Measurements from ENCODE around the gene KRT85. TPM values are rescaled to one million over a fixed set of nuclear protein-coding genes. Genes with fewer than 3 reads are reported as not detected.

Gene KRT85
- total RNA-seq, 2 experiments from 2014 or later = not detected

GRCh38 chr12:52401926-52402325 is 34.6 kb upstream of the KRT85 start:
- TF ChIP-seq CTCF (conservative IDR thresholded peaks at IDR 0.05; ENCODE audit: low read length) (no peak), EZH2phosphoT487 (IDR thresholded peaks at IDR 0.05; ENCODE audit: borderline replicate concordance, low read depth, low read length) (no peak)
- Histone ChIP-seq H3K36me3 (ENCODE audit: insufficient read depth, low read length) (no peaks in the 10 kb centered on the region), H4K20me1 (ENCODE audit: insufficient read depth, low read length) (no peaks in the 10 kb centered on the region), H3K79me2 (ENCODE audit: insufficient read depth, low read depth, low read length) (no peaks in the 10 kb centered on the region), H3K9me3 (ENCODE audit: low read length) (no peaks in the 10 kb centered on the region), H3K4me1 (ENCODE audit: insufficient read depth, low read length, poor library complexity, severe bottlenecking) (no peaks in the 10 kb centered on the region), H2AFZ (ENCODE audit: low read length) (no peak overlapping the region), H3K9me2 (ENCODE audit: insufficient read depth, low read length) (no peaks in the 10 kb centered on the region), H3K4me2 (ENCODE audit: low read length) (no peak overlapping the region), H3K27ac (ENCODE audit: low read depth, low read length, poor library complexity, severe bottlenecking) (no peak overlapping the region), H3K4me3 (ENCODE audit: low read depth, low read length, poor library complexity, severe bottlenecking) (no peak overlapping the region)
- POLR2A ChIA-PET = interaction anchor here (1.4 kb wide), 1 partner anchor 12 kb away, joined by 3 read pairs; no protein-coding TSS in a partner anchor
- intact Hi-C loops (cut with micrococcal nuclease; ENCODE audit: unreplicated experiment) = no loop called here
- CTCF ChIA-PET (ENCODE audit: unreplicated experiment) = no interaction called here
- no peak for DNase-seq (ENCODE audit: low spot score)
- BruUV-seq (replicated peaks) = no TSS peak

GRCh38 chr12:52401526-52401925 is 34.2 kb upstream of the KRT85 start:
- no peak overlapping the region for H3K27ac ChIP-seq (ENCODE audit: low read depth, low read length, poor library complexity, severe bottlenecking)
- H3K4me2 ChIP-seq (ENCODE audit: low read length) = no peak overlapping the region
- H3K9me3 ChIP-seq (ENCODE audit: low read length) = no peaks in the 10 kb centered on the region
- no peaks in the 10 kb centered on the region for H3K4me1 ChIP-seq (ENCODE audit: insufficient read depth, low read length, poor library complexity, severe bottlenecking)
- no peaks in the 10 kb centered on the region for H3K79me2 ChIP-seq (ENCODE audit: insufficient read depth, low read depth, low read length)
- CTCF ChIA-PET (ENCODE audit: unreplicated experiment) = no interaction called here
- no peaks in the 10 kb centered on the region for H3K9me2 ChIP-seq (ENCODE audit: insufficient read depth, low read length)
- POLR2A ChIA-PET = interaction anchor here (1.4 kb wide), 1 partner anchor 12 kb away, joined by 3 read pairs; no protein-coding TSS in a partner anchor
- TF ChIP-seq CTCF (conservative IDR thresholded peaks at IDR 0.05; ENCODE audit: low read length) (no peak), EZH2phosphoT487 (IDR thresholded peaks at IDR 0.05; ENCODE audit: borderline replicate concordance, low read depth, low read length) (no peak)
- no peaks in the 10 kb centered on the region for H3K36me3 ChIP-seq (ENCODE audit: insufficient read depth, low read length)
- intact Hi-C loops (cut with micrococcal nuclease; ENCODE audit: unreplicated experiment) = no loop called here
- no peak for DNase-seq (ENCODE audit: low spot score)
- no TSS peak for BruUV-seq (replicated peaks)
- H3K4me3 ChIP-seq (ENCODE audit: low read depth, low read length, poor library complexity, severe bottlenecking) = no peak overlapping the region
- H4K20me1 ChIP-seq (ENCODE audit: insufficient read depth, low read length) = no peaks in the 10 kb centered on the region
- no peak overlapping the region for H2AFZ ChIP-seq (ENCODE audit: low read length)

GRCh38 chr12:52400906-52401305 is 33.6 kb upstream of the KRT85 start:
- Histone ChIP-seq H3K9me2 (ENCODE audit: insufficient read depth, low read length) (no peaks in the 10 kb centered on the region), H3K36me3 (ENCODE audit: insufficient read depth, low read length) (no peaks in the 10 kb centered on the region), H3K4me1 (ENCODE audit: insufficient read depth, low read length, poor library complexity, severe bottlenecking) (no peaks in the 10 kb centered on the region), H2AFZ (ENCODE audit: low read length) (no peak overlapping the region), H4K20me1 (ENCODE audit: insufficient read depth, low read length) (no peaks in the 10 kb centered on the region), H3K27ac (ENCODE audit: low read depth, low read length, poor library complexity, severe bottlenecking) (no peak overlapping the region), H3K9me3 (ENCODE audit: low read length) (no peaks in the 10 kb centered on the region), H3K4me3 (ENCODE audit: low read depth, low read length, poor library complexity, severe bottlenecking) (no peak overlapping the region), H3K79me2 (ENCODE audit: insufficient read depth, low read depth, low read length) (no peaks in the 10 kb centered on the region), H3K4me2 (ENCODE audit: low read length) (no peak overlapping the region)
- DNase-seq (ENCODE audit: low spot score) = no peak
- CTCF ChIA-PET (ENCODE audit: unreplicated experiment) = no interaction called here
- no TSS peak for BruUV-seq (replicated peaks)
- intact Hi-C loops (cut with micrococcal nuclease; ENCODE audit: unreplicated experiment) = no loop called here
- POLR2A ChIA-PET = interaction anchor here (1.4 kb wide), 1 partner anchor 13 kb away, joined by 3 read pairs; no protein-coding TSS in a partner anchor
- TF ChIP-seq EZH2phosphoT487 (IDR thresholded peaks at IDR 0.05; ENCODE audit: borderline replicate concordance, low read depth, low read length) (no peak), CTCF (conservative IDR thresholded peaks at IDR 0.05; ENCODE audit: low read length) (no peak)
